GM21786 (cell line): ENCODE data around the gene KRTAP5-1.
"Not testable (repeated sequence)": the region's sequence is repeated elsewhere in the genome, so short reads cannot be mapped to it uniquely, and the experiment has no call there.

Source experiments
- ATAC-seq: cut with Tn5 transposase; IDR thresholded peaks from one replicate; pipeline ENCODE4 v1.9.1; 2021; ENCODE audit not compliant: unreplicated experiment

KRTAP5-1 gene

GRCh38 chr11:1601663-1602062, 16.6 kb upstream of the KRTAP5-1 start:
- ATAC-seq, result not testable (repeated sequence)

GRCh38 chr11:1600626-1601025, 15.5 kb upstream of the KRTAP5-1 start:
- no peak for ATAC-seq

GRCh38 chr11:1598816-1599215, 13.7 kb upstream of the KRTAP5-1 start:
- no peak for ATAC-seq

- ATAC-seq, result not testable (repeated sequence)
Measured at GRCh38 chr11:1598406-1598805, 13.3 kb upstream of the KRTAP5-1 start.

- no peak for ATAC-seq
Measured at GRCh38 chr11:1597994-1598380, 12.9 kb upstream of the KRTAP5-1 start, which contains the start of gene KRTAP5-2. Gene KRTAP5-2, minus strand, starts transcription at chr11:1598294. Its CDS starts 44 bp downstream, at chr11:1598250.

- no peak for ATAC-seq
Measured at GRCh38 chr11:1597331-1597993, 12.4 kb upstream of the KRTAP5-1 start.

- ATAC-seq, result not testable (repeated sequence)
Measured at GRCh38 chr11:1596576-1597121, 11.6 kb upstream of the KRTAP5-1 start.

- not testable (repeated sequence) for ATAC-seq
Measured at GRCh38 chr11:1595994-1596575, 11.0 kb upstream of the KRTAP5-1 start.

GRCh38 chr11:1592628-1593027, 7.5 kb upstream of the KRTAP5-1 start:
- no peak for ATAC-seq

GRCh38 chr11:1589996-1590395, 4.9 kb upstream of the KRTAP5-1 start:
- no peak for ATAC-seq

- ATAC-seq, result not testable (repeated sequence)
Measured at GRCh38 chr11:1589191-1589963, 4.3 kb upstream of the KRTAP5-1 start.

- ATAC-seq, result no peak
Measured at GRCh38 chr11:1586699-1587098, 1.6 kb upstream of the KRTAP5-1 start.

GRCh38 chr11:1582909-1583308, 2.2 kb downstream of the KRTAP5-1 start:
- ATAC-seq, result not testable (repeated sequence)

- no peak for ATAC-seq
Measured at GRCh38 chr11:1581976-1582375, 3.1 kb downstream of the KRTAP5-1 start.

GRCh38 chr11:1576825-1577224, 8.3 kb downstream of the KRTAP5-1 start:
- no peak for ATAC-seq

- not testable (repeated sequence) for ATAC-seq
Measured at GRCh38 chr11:1575756-1576155, 9.3 kb downstream of the KRTAP5-1 start.

- ATAC-seq, result no peak
Measured at GRCh38 chr11:1574933-1575242, 10.2 kb downstream of the KRTAP5-1 start.

GRCh38 chr11:1574238-1574932, 10.7 kb downstream of the KRTAP5-1 start:
- peak; percentile 47 for ATAC-seq

GRCh38 chr11:1573903-1574237, 11.2 kb downstream of the KRTAP5-1 start:
- ATAC-seq, result peak; percentile 17

- no peak for ATAC-seq
Measured at GRCh38 chr11:1573077-1573902, 11.8 kb downstream of the KRTAP5-1 start.
